Measurements from ENCODE around the gene EGLN2.
"Not testable (repeated sequence)": the region's sequence is repeated elsewhere in the genome, so short reads cannot be mapped to it uniquely, and the experiment has no call there.

Gene EGLN2

DNA sequence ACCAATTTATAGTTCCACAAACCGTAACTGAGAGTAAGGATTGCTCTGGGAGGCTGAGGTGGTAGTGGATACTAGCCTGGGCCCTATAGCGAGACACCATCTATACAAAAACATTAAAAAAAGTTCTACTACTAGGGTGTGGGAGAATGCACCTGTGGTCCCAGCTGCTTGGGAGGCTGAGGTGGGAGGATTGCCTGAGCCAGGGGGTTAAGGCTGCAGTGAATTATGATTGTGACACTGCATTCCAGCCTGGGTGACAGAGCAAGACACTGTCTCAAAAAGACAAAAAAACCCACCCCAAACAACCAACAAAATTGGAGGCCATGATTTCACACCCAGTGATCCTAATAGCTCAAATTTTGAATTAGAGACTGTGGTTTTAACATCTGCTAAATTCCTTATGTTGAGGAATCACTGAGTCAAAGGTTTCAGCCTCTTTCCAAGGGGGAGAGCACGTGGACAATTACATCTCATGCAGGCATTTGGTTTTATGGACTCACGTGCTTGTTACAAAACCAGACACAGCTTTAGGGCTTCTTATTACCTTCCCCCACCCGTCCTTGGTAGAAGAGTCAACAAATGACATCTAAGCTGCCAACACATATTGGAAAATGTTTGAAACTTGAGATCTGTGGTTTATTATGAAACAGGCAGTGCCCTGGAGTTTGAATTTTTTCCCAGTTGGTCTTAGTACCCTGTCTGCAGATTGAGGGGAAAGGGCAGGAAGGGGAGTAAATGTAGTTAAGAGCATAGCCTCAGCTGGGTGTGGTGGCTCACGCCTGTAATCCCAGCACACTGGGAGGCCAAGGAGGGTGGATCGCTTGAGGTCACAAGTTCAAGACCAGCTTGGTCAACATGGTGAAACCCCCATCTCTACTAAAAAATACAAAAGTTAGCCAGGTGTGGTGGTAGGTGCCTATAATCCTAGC lies 32.8 kb downstream of the EGLN2 start (continued):
- TF ChIP-seq PATZ1 (tag by site-specific recombination; IDR thresholded peaks at IDR 0.05) (peak; percentile 97), TRIM28 (IDR thresholded peaks at IDR 0.05; ENCODE audit: borderline replicate concordance, low read length) (peak; percentile 86), SP2 (tag by site-specific recombination; IDR thresholded peaks at IDR 0.05) (0 out of 2 replicates have a peak, but pooled peaks have one; percentile 7), ZNF280D (tag by site-specific recombination; IDR thresholded peaks at IDR 0.05) (peak; percentile 97), ZBTB17 (tag by site-specific recombination; IDR thresholded peaks at IDR 0.05) (peak; percentile 95), ZNF24 (tag by site-specific recombination; IDR thresholded peaks at IDR 0.05) (peak; percentile 99), ZNF350 (tag by site-specific recombination; IDR thresholded peaks at IDR 0.05) (no peak)

DNA sequence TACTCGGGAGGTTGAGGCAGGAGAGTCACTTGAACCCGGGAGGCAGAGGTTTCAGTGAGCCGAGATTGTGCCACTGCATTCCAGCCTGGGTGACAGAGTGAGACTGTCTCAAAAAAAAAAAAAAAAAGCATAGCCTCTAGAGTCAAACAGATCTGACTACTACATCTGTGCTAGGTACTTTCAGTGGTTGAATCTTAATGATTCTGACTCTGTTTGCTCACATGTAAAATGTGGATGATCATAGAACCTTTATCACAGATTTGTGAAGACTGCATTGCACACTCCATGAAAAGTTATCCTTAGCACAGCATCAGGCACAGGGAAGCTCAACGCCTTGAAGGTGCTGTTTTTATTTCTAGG lies 33.4 kb downstream of the EGLN2 start:
- not testable (repeated sequence) for H3K4me3 ChIP-seq (ENCODE audit: low read depth, low read length); H3K36me3 ChIP-seq (ENCODE audit: control insufficient read depth in 2 of 2, insufficient read depth in 1 of 2, low read length in 2 of 2); H3K9me3 ChIP-seq (ENCODE audit: control insufficient read depth, insufficient read depth, low read depth, low read length)
- TF ChIP-seq RBAK (tag by site-specific recombination; IDR thresholded peaks at IDR 0.05), result peak; percentile 10; the same call in 1 of the 2 replicates
- TF ChIP-seq ZNF416 (tag by site-specific recombination; IDR thresholded peaks at IDR 0.05), result 0 out of 2 replicates have a peak, but pooled peaks have one; percentile 7
- 0 out of 2 replicates have a peak, but pooled peaks have one; percentile 8 for TF ChIP-seq YY2 (tag by site-specific recombination; IDR thresholded peaks at IDR 0.05)
- Histone ChIP-seq H3K27ac (ENCODE audit: extremely low read depth, low read depth, low read length) (peak overlapping the region; percentile 84), H3K4me1 (ENCODE audit: control insufficient read depth, insufficient read depth, low read length) (peaks cover 26% of the 10 kb centered on the region)
- CTCF ChIA-PET, result interaction anchor here (0.7 to 2.5 kb wide), 6 partner anchors 13 to 232 kb away, joined by 4 to 25 read pairs (median 5); no protein-coding TSS in a partner anchor
- POLR2A ChIA-PET, result interaction anchor here (0.6 to 2.9 kb wide), 12 partner anchors 10 to 432 kb away, joined by 3 to 14 read pairs (median 4); partner anchors contain the start of genes ACTMAP, HNRNPUL1, RAB4B and SNRPA

DNA sequence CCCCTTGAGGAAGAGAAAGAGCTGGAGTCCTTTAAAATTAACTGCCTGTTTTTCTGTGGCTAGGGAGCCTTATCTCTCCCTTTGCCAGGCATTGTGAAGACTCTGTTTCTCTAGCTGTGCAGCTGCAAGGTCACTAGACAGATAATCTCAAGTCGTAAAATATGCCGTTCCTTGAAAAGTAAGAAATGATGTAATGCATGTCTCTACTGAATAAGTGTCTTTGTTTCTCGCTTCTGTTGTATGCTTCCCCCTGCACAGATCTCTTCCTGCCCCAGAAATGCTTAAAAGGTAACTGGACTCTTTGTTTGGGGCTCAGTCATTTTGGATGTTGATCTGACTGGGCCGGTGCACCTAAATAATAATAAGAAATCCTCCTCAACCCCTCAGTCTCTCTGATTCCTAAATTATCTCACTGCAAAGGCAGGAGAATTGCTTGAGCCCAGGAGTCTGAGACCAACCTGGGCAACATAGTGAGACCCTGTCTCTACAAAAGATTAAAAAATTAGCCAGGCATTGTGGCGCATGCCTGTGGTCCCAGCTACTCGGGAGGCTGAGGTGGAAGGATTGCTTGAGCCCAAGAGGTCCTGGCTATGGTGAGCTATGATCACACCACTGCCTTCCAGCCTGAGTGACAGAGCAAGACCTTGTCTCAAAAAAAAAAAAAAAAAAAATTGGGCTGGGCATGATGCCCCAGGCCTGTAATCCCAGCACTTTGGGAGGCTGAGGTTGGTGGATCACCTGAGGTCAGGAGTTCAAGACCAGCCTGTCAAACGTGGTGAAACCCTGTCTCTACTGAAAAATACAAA lies 34.9 kb downstream of the EGLN2 start:
- CTCF ChIA-PET, result interaction anchor here (0.6 to 0.7 kb wide), 7 partner anchors 21 to 922 kb away, joined by 3 to 5 read pairs (median 3); partner anchors contain the start of gene CEACAM6
- H3K27ac ChIP-seq (ENCODE audit: extremely low read depth, low read depth, low read length), result peak overlapping the region; percentile 84
- H3K4me1 ChIP-seq (ENCODE audit: control insufficient read depth, insufficient read depth, low read length), result peaks cover 26% of the 10 kb centered on the region
- H3K36me3 ChIP-seq (ENCODE audit: control insufficient read depth in 2 of 2, insufficient read depth in 1 of 2, low read length in 2 of 2); H3K4me3 ChIP-seq (ENCODE audit: low read depth, low read length); H3K9me3 ChIP-seq (ENCODE audit: control insufficient read depth, insufficient read depth, low read depth, low read length): not testable (repeated sequence)
- POLR2A ChIA-PET, result interaction anchor here (0.6 to 2.9 kb wide), 6 partner anchors 27 to 391 kb away, joined by 3 to 14 read pairs (median 4); partner anchors contain the start of genes COQ8B, ITPKC and RAB4B
- TF ChIP-seq TSHZ1 (tag by site-specific recombination; IDR thresholded peaks at IDR 0.05; ENCODE audit: borderline replicate concordance) (0 out of 2 replicates have a peak, but pooled peaks have one; percentile 19), OVOL3 (tag by site-specific recombination; IDR thresholded peaks at IDR 0.05) (peak; percentile 62; the same call in 1 of the 2 replicates), ZNF629 (tag by site-specific recombination; IDR thresholded peaks at IDR 0.05) (peak; percentile 87), KLF16 (tag by site-specific recombination; IDR thresholded peaks at IDR 0.05) (0 out of 2 replicates have a peak, but pooled peaks have one; percentile 15), KLF8 (tag by site-specific recombination; IDR thresholded peaks at IDR 0.05) (peak; percentile 52; the same call in 1 of the 2 replicates), OSR2 (tag by site-specific recombination; IDR thresholded peaks at IDR 0.05) (peak; percentile 31), ZNF692 (tag by site-specific recombination; IDR thresholded peaks at IDR 0.05) (peak; percentile 71; the same call in 1 of the 2 replicates)
